GM12874 (cell line): Measurements from ENCODE around the gene MYBPHL.

Source experiments
- CTCF ChIP-seq: IDR thresholded peaks from 2 replicates; pipeline ENCODE4 v1.5.1; 2011; ENCODE audit warnings: low read depth, mild to moderate bottlenecking, control low read depth, low read length, moderate library complexity; ENCODE audit not compliant: insufficient read depth

Gene MYBPHL

GRCh38 chr1:109307274-109308021 lies 637 bp upstream of the MYBPHL start:
- TF ChIP-seq CTCF: no peak

GRCh38 chr1:109304226-109304920 lies 2.4 kb downstream of the MYBPHL start:
- no peak for TF ChIP-seq CTCF

- TF ChIP-seq CTCF: no peak
These were observed 4.9 kb downstream of the MYBPHL start for GRCh38 chr1:109301874-109302273.

GRCh38 chr1:109300650-109301151 lies 6.1 kb downstream of the MYBPHL start:
- TF ChIP-seq CTCF: no peak

GRCh38 chr1:109299558-109300343 lies 7.1 kb downstream of the MYBPHL start:
- TF ChIP-seq CTCF: no peak

GRCh38 chr1:109298666-109299557 lies 7.9 kb downstream of the MYBPHL start:
- TF ChIP-seq CTCF: no peak

- TF ChIP-seq CTCF: no peak
These were observed 10.0 kb downstream of the MYBPHL start for GRCh38 chr1:109296782-109297181.
